GM13976 (cell line): ENCODE measurements around the gene LAMP5.

Experiments used
- DNase-seq: peaks from one replicate; pipeline ENCODE4 v3.0.0; 2012; ENCODE audit warnings: low spot score
- in situ Hi-C: fragments of 300-500 bp; cut with MboI; formaldehyde crosslinking; loops from one replicate; pipeline ENCODE4 v1.12.0; 2022; ENCODE audit warnings: low sequenced_read_pairs, mixed read lengths, inconsistent platforms; ENCODE audit not compliant: unreplicated experiment
- TF ChIP-seq, protein P1 (sequence below): IDR thresholded peaks from 2 replicates; pipeline ENCODE4 v1.5.1; 2012; ENCODE audit warnings: borderline replicate concordance, mild to moderate bottlenecking; ENCODE audit not compliant: insufficient read depth; ENCODE audit errors: extremely low read depth, missing control alignments, control extremely low read depth

Gene LAMP5

GRCh38 chr20:9573335-9574151 lies 59.2 kb downstream of the LAMP5 start:
- TF ChIP-seq, protein P1, sequence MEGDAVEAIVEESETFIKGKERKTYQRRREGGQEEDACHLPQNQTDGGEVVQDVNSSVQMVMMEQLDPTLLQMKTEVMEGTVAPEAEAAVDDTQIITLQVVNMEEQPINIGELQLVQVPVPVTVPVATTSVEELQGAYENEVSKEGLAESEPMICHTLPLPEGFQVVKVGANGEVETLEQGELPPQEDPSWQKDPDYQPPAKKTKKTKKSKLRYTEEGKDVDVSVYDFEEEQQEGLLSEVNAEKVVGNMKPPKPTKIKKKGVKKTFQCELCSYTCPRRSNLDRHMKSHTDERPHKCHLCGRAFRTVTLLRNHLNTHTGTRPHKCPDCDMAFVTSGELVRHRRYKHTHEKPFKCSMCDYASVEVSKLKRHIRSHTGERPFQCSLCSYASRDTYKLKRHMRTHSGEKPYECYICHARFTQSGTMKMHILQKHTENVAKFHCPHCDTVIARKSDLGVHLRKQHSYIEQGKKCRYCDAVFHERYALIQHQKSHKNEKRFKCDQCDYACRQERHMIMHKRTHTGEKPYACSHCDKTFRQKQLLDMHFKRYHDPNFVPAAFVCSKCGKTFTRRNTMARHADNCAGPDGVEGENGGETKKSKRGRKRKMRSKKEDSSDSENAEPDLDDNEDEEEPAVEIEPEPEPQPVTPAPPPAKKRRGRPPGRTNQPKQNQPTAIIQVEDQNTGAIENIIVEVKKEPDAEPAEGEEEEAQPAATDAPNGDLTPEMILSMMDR = no peak
- in situ Hi-C loops = no loop called here
- DNase-seq = no peak

- TF ChIP-seq, protein P1 = no peak
- DNase-seq = no peak
- in situ Hi-C loops = no loop called here
Observed at GRCh38 chr20:9574181-9574580, 59.8 kb downstream of the LAMP5 start.

GRCh38 chr20:9574776-9575175 lies 60.4 kb downstream of the LAMP5 start:
- TF ChIP-seq, protein P1 = no peak
- in situ Hi-C loops = no loop called here

GRCh38 chr20:9575836-9576235 lies 61.4 kb downstream of the LAMP5 start:
- no peak for DNase-seq
- TF ChIP-seq, protein P1 = no peak

More at GRCh38 chr20:9574776-9575175, 60.4 kb downstream of the LAMP5 start:
- no peak for DNase-seq

DNA sequence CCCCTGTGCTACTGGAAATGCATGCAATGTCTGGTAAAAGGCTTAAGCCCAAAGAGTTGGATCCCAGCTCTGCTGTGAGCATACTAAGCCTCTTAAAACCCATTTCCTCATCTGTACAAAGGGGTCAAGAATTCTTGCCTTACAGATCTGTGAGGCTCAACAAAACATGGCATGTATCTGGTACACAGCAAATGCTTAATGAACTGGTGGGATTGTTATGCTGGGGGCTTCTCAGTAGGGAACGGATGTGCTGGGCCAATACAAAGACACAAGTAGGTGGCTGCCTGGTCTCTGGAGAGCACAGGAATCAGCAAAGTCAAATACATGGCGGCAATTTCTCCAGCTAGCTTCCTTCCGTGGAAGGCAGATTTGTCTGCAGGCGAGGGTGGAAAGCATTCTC lies 62.3 kb downstream of the LAMP5 start:
- in situ Hi-C loops = no loop called here
- DNase-seq = no peak
- TF ChIP-seq, protein P1 = no peak

More at GRCh38 chr20:9575836-9576235, 61.4 kb downstream of the LAMP5 start:
- in situ Hi-C loops = no loop called here

DNA sequence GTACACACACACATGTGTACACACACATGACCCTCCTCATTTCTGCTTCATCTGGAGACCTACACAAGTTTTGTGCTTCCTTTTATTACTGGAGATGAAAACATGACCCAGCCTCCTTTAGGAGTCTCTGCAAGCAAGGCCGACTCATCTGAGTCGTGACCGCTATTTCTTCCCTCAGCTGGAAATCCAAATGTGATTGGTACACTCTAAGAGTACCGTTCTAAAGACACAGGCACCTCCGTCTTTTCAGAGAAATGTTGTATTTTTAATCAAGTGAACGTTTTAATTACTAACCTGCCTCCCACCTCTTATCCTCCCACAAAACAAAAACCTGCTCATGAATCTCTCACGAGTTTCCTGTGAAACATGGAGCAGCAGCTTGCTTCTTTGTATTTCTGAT lies 63.0 kb downstream of the LAMP5 start:
- no peak for DNase-seq
- in situ Hi-C loops = no loop called here
- TF ChIP-seq, protein P1 = no peak
